ENCODE results near the gene ZNF469.

GRCh38 chr16:88351491-88352101 is 31.2 kb upstream of the ZNF469 start:
- no peak for TF ChIP-seq CTCF (conservative IDR thresholded peaks at IDR 0.05; ENCODE audit: low read depth, low read length)
- no peak for TF ChIP-seq EZH2 (IDR thresholded peaks at IDR 0.05; ENCODE audit: borderline replicate concordance, low read depth, low read length, poor library complexity, severe bottlenecking)

All from A673 (cell line).